ENCODE results near the gene FAM118B.

Gene FAM118B

DNA sequence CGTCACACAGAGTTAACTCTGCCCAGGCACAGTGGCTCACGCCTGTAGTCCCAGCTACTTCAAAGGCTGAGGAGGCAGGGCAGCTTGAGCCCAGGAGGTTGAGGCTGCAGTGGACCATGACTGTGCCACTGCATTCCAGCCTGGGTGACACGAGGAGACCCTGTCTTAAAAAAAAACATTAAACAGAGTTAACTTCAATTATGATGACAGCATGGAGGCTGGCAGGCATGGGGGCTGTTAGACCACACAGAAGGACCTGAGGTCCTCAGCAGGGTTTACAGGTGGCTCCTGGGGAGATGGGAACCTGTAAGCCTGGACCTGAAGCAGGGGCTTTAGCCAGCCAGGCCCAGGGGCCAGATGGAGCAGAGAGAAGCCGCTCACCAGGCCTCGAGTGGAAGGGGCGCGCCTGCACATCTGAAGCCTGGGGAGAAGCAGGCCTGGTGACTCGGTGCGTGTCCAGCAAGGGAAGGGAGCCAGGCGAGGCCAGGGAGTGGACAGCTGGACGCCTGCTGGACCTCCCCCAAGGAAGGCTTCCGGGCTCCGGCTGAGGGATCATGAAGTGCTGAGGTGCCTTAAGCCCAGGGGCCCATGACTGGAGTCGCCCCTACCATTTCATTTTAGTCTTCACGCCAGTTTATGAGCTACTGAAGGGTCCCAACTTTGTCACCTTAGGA is 25.4 kb upstream of the FAM118B start:
- H3K4me2 ChIP-seq (ENCODE audit: low read depth, low read length, poor library complexity, severe bottlenecking) = no peak overlapping the region
- no peak overlapping the region for H2AFZ ChIP-seq (ENCODE audit: low read length)
- H3K9me3 ChIP-seq (ENCODE audit: insufficient read depth, low read depth, low read length) = no peaks in the 10 kb centered on the region
- no peaks in the 10 kb centered on the region for H3F3A ChIP-seq (ENCODE audit: low read depth)
- H3K4me3 ChIP-seq (ENCODE audit: low read length, poor library complexity, severe bottlenecking) = no peak overlapping the region
- no peaks in the 10 kb centered on the region for H3K9me2 ChIP-seq (replicated peaks; ENCODE audit: low read depth, low read length)
- H3K79me2 ChIP-seq (ENCODE audit: insufficient read depth, low read length) = no peaks in the 10 kb centered on the region
- H3K36me3 ChIP-seq (ENCODE audit: insufficient read depth, low read length) = no peaks in the 10 kb centered on the region
- no peaks in the 10 kb centered on the region for H3K4me1 ChIP-seq (ENCODE audit: insufficient read depth, low read length, poor library complexity, severe bottlenecking)
- no peak overlapping the region for H3K9ac ChIP-seq (ENCODE audit: low read depth, low read length, poor library complexity, severe bottlenecking)
- no peaks in the 10 kb centered on the region for H4K20me1 ChIP-seq (ENCODE audit: insufficient read depth, low read length, poor library complexity, severe bottlenecking)
- H3K27me3 ChIP-seq (ENCODE audit: insufficient read depth, low read length, poor library complexity, severe bottlenecking) = no peaks in the 10 kb centered on the region
- TF ChIP-seq EZH2phosphoT487 (IDR thresholded peaks at IDR 0.05; ENCODE audit: borderline replicate concordance) (no peak), CTCF (conservative IDR thresholded peaks at IDR 0.05; ENCODE audit: low read length) (no peak)

DNA sequence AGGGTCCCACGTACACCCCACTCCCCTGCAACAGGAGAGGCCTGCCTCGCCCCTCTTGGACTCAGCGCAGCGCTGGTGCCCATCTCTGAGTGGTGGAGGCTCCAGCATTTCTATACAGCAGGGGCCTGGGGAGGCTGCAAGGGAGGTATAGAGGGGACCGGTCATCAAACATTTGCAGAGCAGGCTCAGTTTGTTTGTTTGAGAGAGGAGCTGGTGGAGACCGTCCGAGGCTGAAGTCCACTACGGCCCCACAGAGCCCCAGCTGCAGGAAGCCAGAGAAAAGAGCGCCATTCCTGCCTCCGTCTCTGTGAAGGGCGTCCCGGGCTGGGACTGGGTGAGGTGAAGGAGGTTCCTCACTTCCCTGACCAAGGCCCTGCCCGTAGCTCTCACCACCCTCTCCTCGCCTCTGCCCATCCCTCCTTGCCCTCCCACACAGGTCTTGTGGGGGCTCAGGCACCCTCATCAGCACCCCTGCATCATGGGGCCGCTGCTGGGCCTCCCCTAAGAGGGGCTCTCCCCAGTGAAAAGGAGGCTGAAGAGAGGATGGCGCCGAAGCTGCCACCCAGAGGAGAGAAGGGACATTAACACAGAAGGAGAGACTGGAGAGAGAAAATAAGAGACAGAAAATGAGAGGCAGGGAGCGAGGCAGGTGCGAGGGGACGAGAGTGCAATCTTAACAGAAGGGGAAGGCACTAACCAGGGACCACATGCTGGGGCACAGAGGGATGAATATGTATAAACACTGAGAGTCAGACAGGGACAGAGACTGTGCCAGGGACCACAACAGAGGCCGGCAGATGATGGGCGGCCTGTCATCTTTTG is 24.7 kb upstream of the FAM118B start:
- Histone ChIP-seq H4K20me1 (ENCODE audit: insufficient read depth, low read length, poor library complexity, severe bottlenecking) (no peaks in the 10 kb centered on the region), H3K79me2 (ENCODE audit: insufficient read depth, low read length) (no peaks in the 10 kb centered on the region), H3K4me1 (ENCODE audit: insufficient read depth, low read length, poor library complexity, severe bottlenecking) (no peaks in the 10 kb centered on the region), H3K4me3 (ENCODE audit: low read length, poor library complexity, severe bottlenecking) (no peak overlapping the region), H3K27me3 (ENCODE audit: insufficient read depth, low read length, poor library complexity, severe bottlenecking) (no peaks in the 10 kb centered on the region), H2AFZ (ENCODE audit: low read length) (no peak overlapping the region), H3K9ac (ENCODE audit: low read depth, low read length, poor library complexity, severe bottlenecking) (no peak overlapping the region), H3K4me2 (ENCODE audit: low read depth, low read length, poor library complexity, severe bottlenecking) (no peak overlapping the region), H3K36me3 (ENCODE audit: insufficient read depth, low read length) (no peaks in the 10 kb centered on the region), H3K9me3 (ENCODE audit: insufficient read depth, low read depth, low read length) (no peaks in the 10 kb centered on the region), H3F3A (ENCODE audit: low read depth) (no peaks in the 10 kb centered on the region), H3K9me2 (replicated peaks; ENCODE audit: low read depth, low read length) (no peaks in the 10 kb centered on the region)
- no peak for TF ChIP-seq EZH2phosphoT487 (IDR thresholded peaks at IDR 0.05; ENCODE audit: borderline replicate concordance)
- peak; percentile 31; the same call in 1 of the 2 replicates for TF ChIP-seq CTCF (conservative IDR thresholded peaks at IDR 0.05; ENCODE audit: low read length)

DNA sequence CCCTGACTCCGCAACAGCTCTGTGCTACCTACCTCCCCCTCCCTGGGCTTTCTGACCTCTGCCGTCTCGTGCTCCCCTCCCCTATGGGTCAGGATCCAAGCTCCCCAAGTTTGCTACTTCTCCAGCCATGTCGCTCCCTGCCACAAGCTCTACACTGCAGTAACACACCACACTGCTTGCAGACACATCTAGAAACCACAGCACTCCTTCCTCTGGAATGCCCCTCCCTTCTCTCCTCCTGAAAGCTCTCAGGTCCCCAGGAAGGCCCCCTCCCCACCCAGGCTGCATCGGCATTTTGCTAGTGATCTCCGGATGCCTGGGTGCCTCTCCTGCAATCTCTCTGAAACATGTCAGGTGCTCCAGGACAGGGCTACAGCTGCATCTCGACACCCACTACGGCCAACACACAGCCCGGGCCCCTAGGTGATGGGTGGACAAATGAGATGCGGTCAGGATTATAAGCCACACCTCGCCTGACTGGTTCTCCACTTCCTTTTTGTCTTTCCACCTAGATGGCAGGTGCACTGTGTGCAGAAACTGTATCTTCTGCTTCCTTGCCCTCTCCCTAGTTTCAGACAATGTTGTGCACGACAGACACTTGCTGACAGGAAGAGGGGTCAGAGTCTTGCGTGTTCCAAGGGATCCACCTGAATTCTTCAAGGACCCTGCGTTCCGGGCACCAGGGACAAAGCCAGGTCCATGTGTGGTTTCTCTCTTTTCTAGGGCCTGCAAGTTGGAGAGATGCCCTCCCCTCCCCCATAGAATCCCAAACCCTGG is 23.1 kb upstream of the FAM118B start:
- Histone ChIP-seq H3K79me2 (ENCODE audit: insufficient read depth, low read length) (no peaks in the 10 kb centered on the region), H3K9ac (ENCODE audit: low read depth, low read length, poor library complexity, severe bottlenecking) (no peak overlapping the region), H3K27me3 (ENCODE audit: insufficient read depth, low read length, poor library complexity, severe bottlenecking) (no peaks in the 10 kb centered on the region), H3K4me1 (ENCODE audit: insufficient read depth, low read length, poor library complexity, severe bottlenecking) (no peaks in the 10 kb centered on the region), H3K36me3 (ENCODE audit: insufficient read depth, low read length) (no peaks in the 10 kb centered on the region), H3K9me2 (replicated peaks; ENCODE audit: low read depth, low read length) (no peaks in the 10 kb centered on the region), H4K20me1 (ENCODE audit: insufficient read depth, low read length, poor library complexity, severe bottlenecking) (no peaks in the 10 kb centered on the region), H3F3A (ENCODE audit: low read depth) (no peaks in the 10 kb centered on the region), H3K4me2 (ENCODE audit: low read depth, low read length, poor library complexity, severe bottlenecking) (peak overlapping the region; percentile 40), H3K9me3 (ENCODE audit: insufficient read depth, low read depth, low read length) (no peaks in the 10 kb centered on the region), H2AFZ (ENCODE audit: low read length) (no peak overlapping the region), H3K4me3 (ENCODE audit: low read length, poor library complexity, severe bottlenecking) (no peak overlapping the region)
- no peak for TF ChIP-seq EZH2phosphoT487 (IDR thresholded peaks at IDR 0.05; ENCODE audit: borderline replicate concordance)
- no peak for TF ChIP-seq CTCF (conservative IDR thresholded peaks at IDR 0.05; ENCODE audit: low read length)

Measured in Loucy (cell line).